Measurements from ENCODE around the gene CDKN2C.

- TF ChIP-seq, protein P1, sequence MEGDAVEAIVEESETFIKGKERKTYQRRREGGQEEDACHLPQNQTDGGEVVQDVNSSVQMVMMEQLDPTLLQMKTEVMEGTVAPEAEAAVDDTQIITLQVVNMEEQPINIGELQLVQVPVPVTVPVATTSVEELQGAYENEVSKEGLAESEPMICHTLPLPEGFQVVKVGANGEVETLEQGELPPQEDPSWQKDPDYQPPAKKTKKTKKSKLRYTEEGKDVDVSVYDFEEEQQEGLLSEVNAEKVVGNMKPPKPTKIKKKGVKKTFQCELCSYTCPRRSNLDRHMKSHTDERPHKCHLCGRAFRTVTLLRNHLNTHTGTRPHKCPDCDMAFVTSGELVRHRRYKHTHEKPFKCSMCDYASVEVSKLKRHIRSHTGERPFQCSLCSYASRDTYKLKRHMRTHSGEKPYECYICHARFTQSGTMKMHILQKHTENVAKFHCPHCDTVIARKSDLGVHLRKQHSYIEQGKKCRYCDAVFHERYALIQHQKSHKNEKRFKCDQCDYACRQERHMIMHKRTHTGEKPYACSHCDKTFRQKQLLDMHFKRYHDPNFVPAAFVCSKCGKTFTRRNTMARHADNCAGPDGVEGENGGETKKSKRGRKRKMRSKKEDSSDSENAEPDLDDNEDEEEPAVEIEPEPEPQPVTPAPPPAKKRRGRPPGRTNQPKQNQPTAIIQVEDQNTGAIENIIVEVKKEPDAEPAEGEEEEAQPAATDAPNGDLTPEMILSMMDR (IDR thresholded peaks at IDR 0.05; ENCODE audit: insufficient read depth, low read length), result no peak
- no peak for TF ChIP-seq POLR2AphosphoS5 (IDR thresholded peaks at IDR 0.05; ENCODE audit: low read depth)
- no peak for TF ChIP-seq SPI1 (IDR thresholded peaks at IDR 0.05; ENCODE audit: borderline replicate concordance, low read depth)
Measured at GRCh38 chr1:50971748-50972305, 1.8 kb downstream of the CDKN2C start.
